Amniotic stem cell (primary cell): ENCODE data around the gene SLC48A1.

Experiments used
- DNase-seq: peaks from one replicate; lab custom pipeline; 2025; lab: John Stamatoyannopoulos, UW

The SLC48A1 gene

GRCh38 chr12:47824635-47825034 lies 51.6 kb downstream of the SLC48A1 start:
- DNase-seq = no peak

GRCh38 chr12:47825173-47825639 lies 52.2 kb downstream of the SLC48A1 start:
- DNase-seq = no peak

DNA sequence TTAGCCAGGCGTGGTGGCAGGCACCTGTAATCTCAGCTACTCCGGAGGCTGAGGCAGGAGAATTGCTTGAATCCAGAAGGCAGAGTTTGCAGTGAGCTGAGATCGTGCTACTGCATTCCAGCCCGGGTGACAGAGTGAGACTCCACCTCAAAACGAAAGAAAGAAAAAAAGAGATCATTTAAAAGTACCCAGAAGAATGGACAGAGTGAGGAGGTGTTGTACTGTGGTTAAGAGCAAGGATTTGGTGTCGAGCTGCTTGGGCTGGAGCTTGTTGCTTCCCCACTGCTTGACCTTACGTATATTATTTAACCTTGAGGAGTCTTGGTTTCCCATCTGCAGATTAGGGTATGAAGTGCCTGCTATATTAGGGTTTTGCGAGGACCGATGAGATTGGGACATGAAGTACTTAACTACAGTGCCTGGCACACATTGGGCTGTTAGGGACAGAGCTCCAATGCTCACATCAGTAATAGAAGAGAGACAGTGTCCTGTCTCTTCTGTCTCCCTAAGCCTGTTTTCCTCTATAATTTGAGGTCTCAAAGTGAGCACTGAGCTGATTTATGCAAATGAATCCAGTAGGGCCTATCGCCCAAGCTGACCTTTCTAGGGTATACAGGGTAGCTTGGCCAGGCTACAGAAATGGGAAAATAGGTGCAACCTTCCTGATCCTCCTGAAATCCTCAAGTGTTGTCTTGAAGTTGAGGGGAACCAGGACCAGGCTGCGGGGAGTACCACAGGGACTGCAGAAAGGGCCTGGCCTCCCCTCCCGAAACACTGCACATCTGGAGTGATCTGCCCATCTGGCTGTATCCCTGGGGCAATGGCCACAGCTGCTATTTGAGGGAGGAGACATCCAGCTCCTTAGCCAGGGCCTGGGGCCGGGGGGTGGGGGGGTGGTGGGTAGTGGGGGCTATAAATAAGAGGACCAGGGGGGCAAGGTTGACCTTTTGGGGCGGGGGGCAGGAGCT lies 55.3 kb downstream of the SLC48A1 start:
- no peak for DNase-seq

DNA sequence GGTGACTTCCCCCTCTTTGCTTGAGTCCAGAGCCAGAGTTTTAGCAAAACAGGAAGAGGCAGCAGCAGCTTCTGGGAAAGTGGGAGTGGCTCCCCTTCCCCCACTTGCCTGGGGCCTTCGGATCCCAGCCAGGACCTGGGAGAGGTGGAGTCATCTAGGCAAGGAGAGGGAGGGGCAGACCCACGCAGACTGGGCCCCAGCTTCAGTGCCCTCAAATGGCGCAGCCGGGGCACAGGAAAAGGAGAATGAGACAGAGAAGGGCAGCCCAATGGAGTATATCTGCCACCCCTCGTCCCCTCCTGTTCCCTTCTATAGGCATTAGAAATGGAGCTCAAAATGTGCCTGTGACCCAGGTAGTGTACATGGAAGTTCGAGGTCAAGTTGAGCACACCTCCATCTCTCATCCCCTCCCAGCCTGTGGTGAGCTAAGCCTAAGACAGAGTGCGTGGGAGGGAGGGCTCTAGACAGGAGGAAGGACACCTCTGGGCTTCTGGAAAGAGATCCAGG lies 56.0 kb downstream of the SLC48A1 start:
- no peak for DNase-seq

GRCh38 chr12:47829584-47829983 lies 56.5 kb downstream of the SLC48A1 start:
- DNase-seq = no peak
